Measurements from ENCODE around the gene CLDN24.

CLDN24 gene

GRCh38 chr4:183321516-183321915 lies 710 bp downstream of the CLDN24 start:
- ChIA-PET POLR2A (no interaction called here), CTCF (no interaction called here)
- no peak for DNase-seq (ENCODE audit: low read depth, low spot score)
- no peak overlapping the region for H3K4me3 ChIP-seq (ENCODE audit: low read depth, low read length)
- no peak for TF ChIP-seq CTCF (IDR thresholded peaks at IDR 0.05; ENCODE audit: insufficient read depth, low read length, missing control alignments)

DNA sequence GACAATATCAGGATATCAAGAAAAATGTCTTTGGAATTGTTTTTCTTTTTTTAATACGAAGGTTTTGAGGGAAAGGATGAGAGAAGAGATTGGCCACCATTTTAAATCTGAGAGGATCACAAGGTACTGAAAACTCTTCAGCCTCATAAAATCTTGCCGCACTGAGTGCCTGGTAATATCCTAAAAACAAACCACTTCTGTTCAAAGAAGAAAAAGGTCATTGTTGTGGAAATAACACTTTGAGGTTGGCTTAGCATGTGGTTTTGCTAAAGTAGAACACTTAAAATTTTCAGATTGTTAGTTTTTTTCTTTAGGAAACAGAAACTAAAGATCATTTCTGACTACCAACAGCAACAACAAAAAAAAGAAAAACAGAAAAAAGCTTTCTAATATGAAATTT lies 1.1 kb downstream of the CLDN24 start:
- CTCF ChIA-PET = no interaction called here
- DNase-seq (ENCODE audit: low read depth, low spot score) = no peak
- POLR2A ChIA-PET = no interaction called here
- TF ChIP-seq CTCF (IDR thresholded peaks at IDR 0.05; ENCODE audit: insufficient read depth, low read length, missing control alignments) = no peak
- H3K4me3 ChIP-seq (ENCODE audit: low read depth, low read length) = no peak overlapping the region

DNA sequence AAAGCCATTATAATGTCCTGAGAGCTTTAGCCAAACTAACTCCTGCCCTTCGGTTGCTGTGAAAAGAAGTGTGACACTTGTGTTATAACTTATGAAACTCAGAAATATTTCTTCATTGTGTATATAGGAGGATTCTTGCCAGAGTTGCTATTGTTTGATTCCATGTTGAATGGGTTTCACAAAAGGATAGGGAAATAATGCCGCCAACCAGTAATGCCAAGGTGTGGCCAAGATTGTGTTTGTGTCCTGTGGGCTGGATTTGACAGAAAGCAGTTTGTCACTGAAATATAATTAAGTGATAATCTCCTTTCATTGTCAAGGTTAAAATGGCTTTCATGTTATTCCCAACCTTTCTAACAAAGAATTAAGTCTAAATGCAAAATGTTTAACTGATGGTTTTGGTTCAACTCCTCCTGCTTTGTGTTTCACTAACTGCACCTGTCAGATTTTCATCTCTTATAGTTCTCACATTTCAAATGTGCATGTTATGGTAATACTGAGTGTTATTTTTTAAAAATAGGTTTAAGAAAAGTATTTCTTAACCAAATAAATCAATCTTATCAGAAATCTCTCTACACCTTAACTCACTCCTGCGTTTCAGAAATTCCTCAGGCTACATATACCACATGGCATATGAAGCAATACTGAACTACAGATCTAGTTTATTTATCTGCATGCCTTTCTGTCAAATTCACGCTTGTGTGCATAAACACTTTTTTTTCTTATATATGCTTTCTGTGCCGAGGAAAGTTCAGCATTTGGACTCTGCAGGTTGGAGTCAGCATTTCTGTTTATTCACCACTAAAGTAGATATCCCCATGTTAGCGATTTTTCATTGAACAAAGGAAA lies 1.8 kb downstream of the CLDN24 start, which contains the start of gene CLDN22:
TSS of gene CLDN22 (minus strand) at position 66 of the 849 bp plus-strand sequence. CDS start at position 8, 58 bp downstream.
- DNase-seq (ENCODE audit: low read depth, low spot score) = no peak
- POLR2A ChIA-PET = no interaction called here
- CTCF ChIA-PET = no interaction called here
- TF ChIP-seq CTCF (IDR thresholded peaks at IDR 0.05; ENCODE audit: insufficient read depth, low read length, missing control alignments) = no peak
- H3K4me3 ChIP-seq (ENCODE audit: low read depth, low read length) = no peak within 1 kb of the TSS

- no peak overlapping the region for H3K4me3 ChIP-seq (ENCODE audit: low read depth, low read length)
- POLR2A ChIA-PET = no interaction called here
- DNase-seq (ENCODE audit: low read depth, low spot score) = no peak
- no peak for TF ChIP-seq CTCF (IDR thresholded peaks at IDR 0.05; ENCODE audit: insufficient read depth, low read length, missing control alignments)
- CTCF ChIA-PET = interaction anchor here (1.7 kb wide), 1 partner anchor 56 kb away, joined by 5 read pairs; no protein-coding TSS in a partner anchor
Measured at GRCh38 chr4:183318656-183319055, 3.6 kb downstream of the CLDN24 start.

GRCh38 chr4:183314806-183315205 lies 7.4 kb downstream of the CLDN24 start:
- no peak for DNase-seq (ENCODE audit: low read depth, low spot score)
- CTCF ChIA-PET = no interaction called here
- H3K4me3 ChIP-seq (ENCODE audit: low read depth, low read length) = no peak overlapping the region
- POLR2A ChIA-PET = no interaction called here
- TF ChIP-seq CTCF (IDR thresholded peaks at IDR 0.05; ENCODE audit: insufficient read depth, low read length, missing control alignments) = no peak

- ChIA-PET POLR2A (no interaction called here), CTCF (interaction anchor here (1.4 kb wide), 1 partner anchor 85 kb away, joined by 4 read pairs; no protein-coding TSS in a partner anchor)
- DNase-seq (ENCODE audit: low read depth, low spot score) = no peak
- TF ChIP-seq CTCF (IDR thresholded peaks at IDR 0.05; ENCODE audit: insufficient read depth, low read length, missing control alignments) = no peak
- H3K4me3 ChIP-seq (ENCODE audit: low read depth, low read length) = no peak overlapping the region
Measured at GRCh38 chr4:183314336-183314735, 7.9 kb downstream of the CLDN24 start.

All from AG04449 (cell line).